ENCODE results near the gene ALDH1A1.

DNA sequence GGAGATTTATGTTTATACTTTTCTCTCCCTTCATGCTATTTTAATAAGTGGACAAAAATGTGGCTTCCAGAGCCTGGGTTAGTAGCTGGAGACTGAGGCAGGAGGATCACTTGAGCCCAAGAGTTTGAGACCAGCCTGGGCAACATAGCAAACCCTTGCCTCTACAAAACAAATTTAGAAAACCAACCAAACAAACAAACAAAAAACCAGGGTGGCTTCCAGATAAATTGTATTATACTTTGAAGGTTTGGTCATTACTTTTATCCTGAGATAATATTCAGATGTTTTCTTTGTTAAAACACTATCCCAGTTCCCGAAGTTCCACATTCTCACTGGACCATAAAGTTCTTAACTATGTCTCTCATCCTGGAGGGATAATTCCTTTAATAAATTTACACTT is 46.0 kb downstream of the ALDH1A1 start:
- TF ChIP-seq EZH2phosphoT487 (IDR thresholded peaks at IDR 0.05; ENCODE audit: insufficient read depth, low read depth), result no peak
- TF ChIP-seq EZH2 (IDR thresholded peaks at IDR 0.05; ENCODE audit: insufficient read depth, poor library complexity, severe bottlenecking), result no peak

All from GM23248 (cell line).